A549 (cell line): ENCODE results near the gene FBXW2. TPM values are rescaled to one million over a fixed set of nuclear protein-coding genes. Genes with fewer than 3 reads are reported as not detected.

Experiments used
- ATAC-seq, 2 experiments: fragments of 200-7000 bp in 1 of 2; fragments of >200 bp in 1 of 2; cut with Nextera tagmentation in 1 of 2; cut with Tn5 transposase in 1 of 2; 3 replicates each; pipeline versions ENCODE4 v1.8.0 to v1.9.1; 2018 to 2020; ENCODE audit warnings: mild to moderate bottlenecking in 1 of 2, moderate library complexity in 1 of 2
- CTCF ChIA-PET: fragments of 300-600 bp; sonication (Branson Sonifier 250); formaldehyde crosslinking; extraction: SDS; loops from one replicate; lab custom pipeline; 2021; ENCODE audit warnings: antibody characterized with exemption, inconsistent platforms; lab: Yijun Ruan, JAX
- POLR2A ChIA-PET: fragments of 350-600 bp; formaldehyde crosslinking; extraction: SDS; loops from one replicate; lab custom pipeline; 2021; ENCODE audit warnings: antibody characterized with exemption, inconsistent platforms; lab: Yijun Ruan, JAX
- DNase-seq, 2 experiments: peaks; one replicate each; pipeline versions ENCODE4 v3.0.0 to v3.0.0-alpha.2; 2011 to 2016; ENCODE audit warnings: low read depth in 1 of 2, low spot score in 1 of 2
- FAIRE-seq: peaks from 2 replicates; lab custom pipeline; 2011; peaks lifted over from hg19 to GRCh38; lab: Jason Lieb, UNC
- H3K27ac ChIP-seq, 2 experiments: fragments of >200 bp; sonication (Bioruptor Twin); formaldehyde crosslinking; 3 replicates each; pipeline ENCODE4 v1.5.1; 2016 to 2017
- H3K4me1 ChIP-seq: fragments of >200 bp; sonication (Bioruptor Twin); formaldehyde crosslinking; 3 replicates; pipeline ENCODE4 v1.6.1; 2016
- H3K4me2 ChIP-seq: fragments of >200 bp; sonication (Bioruptor Twin); formaldehyde crosslinking; 3 replicates; pipeline ENCODE4 v1.6.1; 2016
- H3K4me3 ChIP-seq: fragments of >200 bp; sonication (Bioruptor Twin); formaldehyde crosslinking; 3 replicates; pipeline ENCODE4 v1.5.1; 2016
- H3K9me3 ChIP-seq: fragments of >200 bp; sonication (Bioruptor Twin); formaldehyde crosslinking; 3 replicates; pipeline ENCODE4 v1.6.1; 2016
- BCL3 ChIP-seq: fragments of >200 bp; sonication (Bioruptor Twin); formaldehyde crosslinking; IDR thresholded peaks from 3 replicates; pipeline ENCODE4 v1.6.1; 2016
- CBX2 ChIP-seq: fragments of 200-600 bp; sonication (generic); IDR thresholded peaks from 2 replicates; pipeline ENCODE4 v1.6.1; 2016; ENCODE audit warnings: low read depth, mild to moderate bottlenecking, borderline replicate concordance
- CBX8 ChIP-seq: fragments of 200-600 bp; sonication (generic); IDR thresholded peaks from 2 replicates; pipeline ENCODE4 v1.6.1; 2016
- CEBPB ChIP-seq, 2 experiments: fragments of >200 bp in 1 of 2; sonication (Bioruptor Twin) in 1 of 2; formaldehyde crosslinking in 1 of 2; IDR thresholded peaks; 2 replicates each; pipeline ENCODE4 v1.6.1; 2012 to 2016
- CHD2 ChIP-seq: fragments of 150-350 bp; IDR thresholded peaks from 2 replicates; pipeline ENCODE4 v1.6.1; 2014; ENCODE audit warnings: low read length; ENCODE audit not compliant: partially characterized antibody
- HEYL ChIP-seq: fragments of 250-450 bp; sonication (Bioruptor Pico); IDR thresholded peaks from 2 replicates; pipeline ENCODE4 v1.8.0; 2021; ENCODE audit warnings: mild to moderate bottlenecking, moderate library complexity
- HOXB5 ChIP-seq: fragments of 250-450 bp; sonication (Bioruptor Pico); IDR thresholded peaks from 2 replicates; pipeline ENCODE4 v1.5.0; 2020; ENCODE audit warnings: mild to moderate bottlenecking, moderate library complexity
- JUN ChIP-seq, 2 experiments: fragments of >200 bp; sonication (Bioruptor Twin); formaldehyde crosslinking; IDR thresholded peaks; 2 replicates in 1 of 2; 3 replicates in 1 of 2; pipeline ENCODE4 v1.6.1; 2016 to 2017
- JUNB ChIP-seq: fragments of >200 bp; sonication (Bioruptor Twin); formaldehyde crosslinking; IDR thresholded peaks from 2 replicates; pipeline ENCODE4 v1.6.1; 2016
- PBX3 ChIP-seq: IDR thresholded peaks from 2 replicates; pipeline ENCODE4 v1.6.1; 2012
- POLR2AphosphoS2 ChIP-seq: conservative IDR thresholded peaks from 2 replicates; pipeline ENCODE4 v1.6.1; 2012; ENCODE audit warnings: low read length, improper control_type of control experiment, inconsistent platforms
- RAD21 ChIP-seq, 2 experiments: fragments of >200 bp in 1 of 2; sonication (Bioruptor Twin) in 1 of 2; formaldehyde crosslinking in 1 of 2; IDR thresholded peaks in 1 of 2; conservative IDR thresholded peaks in 1 of 2; 2 replicates in 1 of 2; 3 replicates in 1 of 2; pipeline ENCODE4 v1.6.1; 2012 to 2018; ENCODE audit warnings: inconsistent platforms in 1 of 2
- RCOR1 ChIP-seq: fragments of 150-350 bp; IDR thresholded peaks from 2 replicates; pipeline ENCODE4 v1.6.1; 2014; ENCODE audit warnings: antibody characterized with exemption, low read length, low read depth
- REST ChIP-seq: fragments of 200-600 bp; sonication (generic); IDR thresholded peaks from 2 replicates; pipeline ENCODE4 v1.6.1; 2016; ENCODE audit warnings: antibody characterized with exemption, mild to moderate bottlenecking, moderate library complexity
- ZC3H11A ChIP-seq: fragments of 450-650 bp; IDR thresholded peaks from 2 replicates; pipeline ENCODE4 v1.6.1; 2014; ENCODE audit warnings: antibody characterized with exemption, mild to moderate bottlenecking
- ZSCAN20 ChIP-seq: fragments of 250-450 bp; sonication (Bioruptor Pico); IDR thresholded peaks from 2 replicates; pipeline ENCODE4 v1.8.0; 2022; ENCODE audit warnings: mild to moderate bottlenecking, moderate library complexity
- WGBS: methylation state at CpG from one replicate; pipeline ENCODE4 v1.1.6; 2017; ENCODE audit errors: missing lambda C conversion rate; 5-methylcytosine and 5-hydroxymethylcytosine counted together
- polyA plus RNA-seq, 4 experiments: library from polyadenylated mRNA; depleted of rRNA in 3 of 4; stranded (reverse); fragments of >200 nt; fragmentation: RNase III in 1 of 4; extraction: RNeasy Plus Mini Kit Qiagen cat#74134 plus additional on column Dnase treatment in 1 of 4; gene quantifications; 2 replicates in 3 of 4; 3 replicates in 1 of 4; pipeline ENCODE4 v1.2.3, GENCODE V29; 2011 to 2017
- TF ChIP-seq, protein P1 (sequence below): IDR thresholded peaks from 2 replicates; pipeline ENCODE4 v1.6.1; 2012
- TF ChIP-seq, protein P2 (sequence below): fragments of 250-450 bp; sonication (Bioruptor Pico); IDR thresholded peaks from 2 replicates; pipeline ENCODE4 v1.5.0; 2021; ENCODE audit warnings: mild to moderate bottlenecking, moderate library complexity, borderline replicate concordance

The FBXW2 gene
- polyA plus RNA-seq, 2 of the 4 experiments (the other 2 are of a cell fraction) = 28.8 to 60.0 TPM

- ATAC-seq (no peak), FAIRE-seq (no peak), DNase-seq (no peak)
- Histone ChIP-seq H3K4me1 (0 out of 3 replicates have a peak, but pooled peaks cover 6% of the 10 kb centered on the region), H3K4me3 (no peak overlapping the region), H3K27ac (0 out of 6 replicates have a peak overlapping the region, but pooled peaks of 1 of the 2 experiments have one; percentile 10), H3K9me3 (no peaks in the 10 kb centered on the region), H3K4me2 (no peak overlapping the region)
- ChIA-PET CTCF (no interaction called here), POLR2A (no interaction called here)
- WGBS = 55% methylated on average over 2 of the region's 2 CpGs
- TF ChIP-seq PBX3 (no peak), BCL3 (no peak)
These were observed 66.7 kb downstream of the FBXW2 start for GRCh38 chr9:120726484-120726883.

DNA sequence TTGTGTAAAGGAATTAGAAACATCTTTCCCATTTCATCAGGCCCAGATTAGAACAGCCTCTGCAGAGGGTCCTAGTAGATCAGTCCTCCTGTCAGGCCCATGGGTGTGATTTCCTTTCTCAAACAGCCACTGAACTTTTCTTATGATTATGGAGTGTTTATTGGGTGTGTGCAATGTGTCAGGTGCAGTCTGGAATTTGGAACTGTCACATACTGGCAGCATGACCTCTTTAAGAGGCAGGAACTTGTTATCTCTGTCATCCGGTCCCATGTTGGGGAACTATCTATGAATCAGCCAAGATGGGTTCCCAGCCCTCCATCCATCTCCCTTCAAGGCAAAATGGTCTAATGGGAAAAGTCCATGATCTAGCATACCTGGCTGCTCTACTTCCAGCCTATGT is 67.3 kb downstream of the FBXW2 start:
- H3K27ac ChIP-seq = no peak overlapping the region
- TF ChIP-seq JUN (IDR thresholded peaks at IDR 0.05) (no peak), POLR2AphosphoS2 (no peak), CHD2 (no peak), RCOR1 (no peak)
- 63% methylated on average over 1 of the region's 1 CpG for WGBS
- H3K9me3 ChIP-seq = no peaks in the 10 kb centered on the region
- H3K4me2 ChIP-seq = no peak overlapping the region
- ATAC-seq (no peak), DNase-seq (no peak), FAIRE-seq (no peak)
- CTCF ChIA-PET = interaction anchor here (1.4 kb wide), 1 partner anchor 106 kb away, joined by 4 read pairs; no protein-coding TSS in a partner anchor
- 0 out of 3 replicates have a peak, but pooled peaks cover 4% of the 10 kb centered on the region for H3K4me1 ChIP-seq
- no peak overlapping the region for H3K4me3 ChIP-seq
- POLR2A ChIA-PET = no interaction called here

DNA sequence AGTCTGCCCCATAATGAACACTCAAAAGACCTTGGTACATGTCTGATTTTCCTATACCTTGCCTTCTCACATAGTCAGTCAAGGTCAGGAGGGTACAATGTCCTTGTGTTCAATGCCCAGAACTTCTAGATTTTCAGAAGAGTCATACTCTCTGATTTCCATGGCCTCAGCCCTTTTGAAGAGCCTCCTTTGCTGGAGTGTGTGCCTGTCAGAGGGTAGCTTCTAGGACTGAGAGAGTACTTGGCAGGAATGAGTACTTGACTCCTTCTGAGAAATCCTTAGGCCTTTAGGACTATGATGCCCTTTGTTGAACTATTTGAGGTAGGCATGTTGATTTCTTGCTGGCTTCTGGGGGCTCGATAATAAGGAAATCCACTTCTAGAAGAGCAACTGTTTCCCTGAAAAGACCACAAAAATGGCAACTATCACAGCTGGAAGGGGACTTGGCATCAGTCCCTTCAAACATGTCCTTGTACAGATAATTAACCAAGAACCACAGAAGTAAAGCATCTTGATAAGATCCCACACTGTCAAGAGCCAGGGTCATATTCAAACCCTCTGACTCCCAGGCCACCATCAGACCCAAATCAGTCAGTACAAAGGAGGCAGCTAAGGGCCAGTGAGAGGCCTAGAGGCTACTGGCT is 68.3 kb downstream of the FBXW2 start:
- Histone ChIP-seq H3K4me2 (no peak overlapping the region), H3K27ac (no peak overlapping the region; a peak in 1 of 6 replicates), H3K9me3 (no peaks in the 10 kb centered on the region), H3K4me3 (no peak overlapping the region), H3K4me1 (no peaks in the 10 kb centered on the region)
- FAIRE-seq = no peak
- whole genome bisulfite sequencing = 86% methylated on average over 1 of the region's 1 CpG
- ATAC-seq = no peak
- CTCF ChIA-PET = interaction anchor here (0.7 to 1.4 kb wide), 3 partner anchors 13 to 105 kb away, joined by 4 to 5 read pairs (median 4); no protein-coding TSS in a partner anchor
- TF ChIP-seq RAD21 (conservative IDR thresholded peaks at IDR 0.05 in 1 of 2, IDR thresholded peaks at IDR 0.05 in 1 of 2) (no peak), JUNB (no peak), CBX2 (no peak), CBX8 (no peak), ZSCAN20 (no peak), REST (no peak), ZC3H11A (no peak), HEYL (no peak), HOXB5 (no peak), CEBPB (IDR thresholded peaks at IDR 0.05) (no peak)
- TF ChIP-seq, protein P1, sequence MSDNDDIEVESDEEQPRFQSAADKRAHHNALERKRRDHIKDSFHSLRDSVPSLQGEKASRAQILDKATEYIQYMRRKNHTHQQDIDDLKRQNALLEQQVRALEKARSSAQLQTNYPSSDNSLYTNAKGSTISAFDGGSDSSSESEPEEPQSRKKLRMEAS = no peak
- TF ChIP-seq, protein P2, sequence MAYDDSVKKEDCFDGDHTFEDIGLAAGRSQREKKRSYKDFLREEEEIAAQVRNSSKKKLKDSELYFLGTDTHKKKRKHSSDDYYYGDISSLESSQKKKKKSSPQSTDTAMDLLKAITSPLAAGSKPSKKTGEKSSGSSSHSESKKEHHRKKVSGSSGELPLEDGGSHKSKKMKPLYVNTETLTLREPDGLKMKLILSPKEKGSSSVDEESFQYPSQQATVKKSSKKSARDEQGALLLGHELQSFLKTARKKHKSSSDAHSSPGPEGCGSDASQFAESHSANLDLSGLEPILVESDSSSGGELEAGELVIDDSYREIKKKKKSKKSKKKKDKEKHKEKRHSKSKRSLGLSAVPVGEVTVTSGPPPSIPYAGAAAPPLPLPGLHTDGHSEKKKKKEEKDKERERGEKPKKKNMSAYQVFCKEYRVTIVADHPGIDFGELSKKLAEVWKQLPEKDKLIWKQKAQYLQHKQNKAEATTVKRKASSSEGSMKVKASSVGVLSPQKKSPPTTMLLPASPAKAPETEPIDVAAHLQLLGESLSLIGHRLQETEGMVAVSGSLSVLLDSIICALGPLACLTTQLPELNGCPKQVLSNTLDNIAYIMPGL (CRISPR knock-in tag) = no peak
- POLR2A ChIA-PET = interaction anchor here (1.6 kb wide), 1 partner anchor 10 kb away, joined by 5 read pairs; the partner anchor contains the start of gene MEGF9
- DNase-seq = no peak
